IMR-90 (cell line): ENCODE measurements around the gene FAM151B. TPM values are rescaled to one million over a fixed set of nuclear protein-coding genes. Genes with fewer than 3 reads are reported as not detected.

Experiments
- ATAC-seq: fragments of 200-7000 bp; cut with Tn5 transposase; 2 replicates; pipeline ENCODE4 v1.9.1; 2020; ENCODE audit warnings: low read depth, mild to moderate bottlenecking, moderate library complexity
- BruUV-seq: library from RNA; stranded (reverse); fragments of 400-500 nt; replicated peaks from 2 replicates; lab custom pipeline; 2021; lab: Mats Ljungman, UMichigan
- CTCF ChIA-PET: fragments of 300-600 bp; formaldehyde crosslinking; extraction: SDS; loops from one replicate; lab custom pipeline; 2021; ENCODE audit warnings: antibody characterized with exemption; lab: Yijun Ruan, JAX
- POLR2A ChIA-PET: fragments of 300-600 bp; sonication (Branson Sonifier 250); formaldehyde crosslinking; loops from one replicate; lab custom pipeline; 2022; ENCODE audit warnings: antibody characterized with exemption; ENCODE audit not compliant: unreplicated experiment; lab: Charles Lee
- DNase-seq: peaks from one replicate; pipeline ENCODE4 v3.0.0; 2013
- H2AFZ ChIP-seq: replicated peaks from 2 replicates; pipeline ENCODE3; 2013; ENCODE audit warnings: low read length, mild to moderate bottlenecking; ENCODE audit not compliant: poor library complexity
- H2AK5ac ChIP-seq: 2 replicates; pipeline ENCODE4 v1.6.1; 2013; ENCODE audit warnings: low read depth, low read length, inconsistent platforms
- H2AK9ac ChIP-seq: replicated peaks from 2 replicates; pipeline ENCODE3; 2013; ENCODE audit warnings: mild to moderate bottlenecking, low read depth, low read length, moderate library complexity; ENCODE audit not compliant: poor library complexity
- H2BK120ac ChIP-seq: 2 replicates; pipeline ENCODE4 v1.6.1; 2013; ENCODE audit warnings: low read depth, low read length, inconsistent platforms
- H2BK15ac ChIP-seq: 3 replicates; pipeline ENCODE4 v1.6.1; 2013; ENCODE audit warnings: low read depth, low read length, inconsistent platforms
- H2BK20ac ChIP-seq: 2 replicates; pipeline ENCODE4 v1.6.1; 2013; ENCODE audit warnings: low read depth, mild to moderate bottlenecking, inconsistent platforms, low read length, moderate library complexity
- H2BK5ac ChIP-seq: 2 replicates; pipeline ENCODE4 v1.6.1; 2013; ENCODE audit warnings: mild to moderate bottlenecking, low read depth, low read length, inconsistent platforms; ENCODE audit not compliant: poor library complexity, severe bottlenecking
- H3K14ac ChIP-seq: replicated peaks from 2 replicates; pipeline ENCODE4 v1.6.1; 2013; ENCODE audit warnings: low read depth, low read length, inconsistent platforms
- H3K18ac ChIP-seq: 2 replicates; pipeline ENCODE4 v1.6.1; 2013; ENCODE audit warnings: low read depth, low read length, control low read depth
- H3K23ac ChIP-seq: 2 replicates; pipeline ENCODE4 v1.6.1; 2013; ENCODE audit warnings: low read depth, low read length, inconsistent platforms
- H3K27ac ChIP-seq: 2 replicates; pipeline ENCODE4 v1.5.1; 2013; ENCODE audit warnings: mild to moderate bottlenecking, control low read depth, low read length; ENCODE audit not compliant: insufficient read depth
- H3K27me3 ChIP-seq: 2 replicates; pipeline ENCODE4 v1.6.1; 2013; ENCODE audit warnings: low read length; ENCODE audit not compliant: control insufficient read depth, insufficient read depth
- H3K36me3 ChIP-seq: 2 replicates; pipeline ENCODE4 v1.6.1; 2013; ENCODE audit warnings: low read length, mixed read lengths; ENCODE audit not compliant: control insufficient read depth, insufficient read depth
- H3K4ac ChIP-seq: 2 replicates; pipeline ENCODE4 v1.6.1; 2013; ENCODE audit warnings: low read depth, low read length, inconsistent platforms
- H3K4me1 ChIP-seq: 2 replicates; pipeline ENCODE4 v1.6.1; 2013; ENCODE audit warnings: low read length, mixed read lengths; ENCODE audit not compliant: control insufficient read depth, insufficient read depth
- H3K4me2 ChIP-seq: 2 replicates; pipeline ENCODE4 v1.6.1; 2013; ENCODE audit warnings: low read depth, mild to moderate bottlenecking, control low read depth, low read length, moderate library complexity
- H3K4me3 ChIP-seq: 2 replicates; pipeline ENCODE4 v1.5.1; 2013; ENCODE audit warnings: low read depth, mild to moderate bottlenecking, control low read depth, low read length, moderate library complexity; ENCODE audit not compliant: insufficient read depth
- H3K56ac ChIP-seq: 2 replicates; pipeline ENCODE4 v1.6.1; 2013; ENCODE audit warnings: low read length, inconsistent platforms; ENCODE audit not compliant: insufficient read depth; ENCODE audit errors: extremely low read depth
- H3K79me1 ChIP-seq, 2 experiments: 2 replicates each; pipeline ENCODE4 v1.6.1; 2013; ENCODE audit warnings: low read length in 2 of 2, inconsistent platforms in 1 of 2, low read depth in 1 of 2
- H3K9ac ChIP-seq: 2 replicates; pipeline ENCODE4 v1.6.1; 2013; ENCODE audit warnings: low read depth, low read length, control low read depth
- H3K9me1 ChIP-seq: 2 replicates; pipeline ENCODE4 v1.6.1; 2013; ENCODE audit warnings: low read length, inconsistent platforms; ENCODE audit not compliant: insufficient read depth
- H3K9me3 ChIP-seq: 2 replicates; pipeline ENCODE4 v1.6.1; 2013; ENCODE audit warnings: low read length; ENCODE audit not compliant: control insufficient read depth, insufficient read depth
- H4K20me1 ChIP-seq: 2 replicates; pipeline ENCODE4 v1.6.1; 2013; ENCODE audit warnings: low read length, inconsistent platforms; ENCODE audit not compliant: insufficient read depth
- H4K5ac ChIP-seq: 2 replicates; pipeline ENCODE4 v1.6.1; 2013; ENCODE audit warnings: mild to moderate bottlenecking, low read depth, low read length, control low read depth
- H4K8ac ChIP-seq, 2 experiments: 2 replicates each; pipeline ENCODE4 v1.6.1; 2013; ENCODE audit warnings: low read depth in 2 of 2, low read length in 2 of 2, control low read depth in 1 of 2, inconsistent platforms in 1 of 2
- H4K91ac ChIP-seq: 2 replicates; pipeline ENCODE4 v1.6.1; 2013; ENCODE audit warnings: low read depth, low read length, inconsistent platforms; ENCODE audit not compliant: insufficient read depth
- CEBPB ChIP-seq: IDR thresholded peaks from 2 replicates; pipeline ENCODE4 v1.6.1; 2012; ENCODE audit warnings: low read depth, low read length, improper control_type of control experiment
- CHD1 ChIP-seq: IDR thresholded peaks from 2 replicates; pipeline ENCODE4 v1.6.1; 2012; ENCODE audit warnings: low read depth, low read length, improper control_type of control experiment
- CTCF ChIP-seq: conservative IDR thresholded peaks from 2 replicates; pipeline ENCODE4 v1.5.1; 2012; ENCODE audit warnings: mild to moderate bottlenecking, low read depth, low read length, improper control_type of control experiment
- FOS ChIP-seq: fragments of 150-350 bp; IDR thresholded peaks from 2 replicates; pipeline ENCODE4 v1.6.1; 2016; ENCODE audit warnings: low read depth, low read length
- MAZ ChIP-seq: IDR thresholded peaks from 2 replicates; pipeline ENCODE4 v1.6.1; 2012; ENCODE audit warnings: low read depth, mild to moderate bottlenecking, low read length, improper control_type of control experiment, moderate library complexity, borderline replicate concordance
- MXI1 ChIP-seq: IDR thresholded peaks from 2 replicates; pipeline ENCODE4 v1.6.1; 2012; ENCODE audit warnings: low read depth, mild to moderate bottlenecking, low read length, moderate library complexity, borderline replicate concordance
- NFE2L2 ChIP-seq: fragments of 150-350 bp; IDR thresholded peaks from 2 replicates; pipeline ENCODE4 v1.6.1; 2016; ENCODE audit warnings: low read depth, mild to moderate bottlenecking, low read length
- POLR2A ChIP-seq: IDR thresholded peaks from 2 replicates; pipeline ENCODE4 v1.6.1; 2012; ENCODE audit warnings: mild to moderate bottlenecking, low read depth, low read length
- RAD21 ChIP-seq: IDR thresholded peaks from 2 replicates; pipeline ENCODE4 v1.6.1; 2012; ENCODE audit warnings: low read length, improper control_type of control experiment
- RCOR1 ChIP-seq: IDR thresholded peaks from 2 replicates; pipeline ENCODE4 v1.6.1; 2012; ENCODE audit warnings: mild to moderate bottlenecking, low read length, improper control_type of control experiment; ENCODE audit not compliant: insufficient replicate concordance
- RFX5 ChIP-seq: IDR thresholded peaks from 2 replicates; pipeline ENCODE4 v1.8.0; 2012; ENCODE audit warnings: low read depth, mild to moderate bottlenecking, low read length, moderate library complexity
- SMC3 ChIP-seq: fragments of 150-350 bp; IDR thresholded peaks from 2 replicates; pipeline ENCODE4 v1.6.1; 2016; ENCODE audit warnings: low read depth, mild to moderate bottlenecking, antibody characterized with exemption, low read length, moderate library complexity
- WGBS, 2 experiments: methylation state at CpG; one replicate each; pipeline versions ENCODE4 v1.1.5 to v1.1.7; 2013; ENCODE audit warnings: missing lambda C conversion rate in 2 of 2; ENCODE audit not compliant: insufficient read length in 1 of 2; ENCODE audit errors: extremely low coverage in 2 of 2; 5-methylcytosine and 5-hydroxymethylcytosine counted together
- dilution Hi-C: fragments of 300-500 bp; cut with HindIII; formaldehyde crosslinking; loops from one replicate; pipeline ENCODE4 v1.14.3; 2018; ENCODE audit warnings: low sequenced_read_pairs; ENCODE audit not compliant: unreplicated experiment
- in situ Hi-C: fragments of 300-500 bp; cut with MboI; formaldehyde crosslinking; loops from 3 replicates; pipeline ENCODE4 v1.14.3; 2019; ENCODE audit warnings: low sequenced_read_pairs, inconsistent platforms, mixed read lengths
- intact Hi-C: fragments of 100-400 bp; cut with micrococcal nuclease; formaldehyde crosslinking; loops from 2 replicates; pipeline ENCODE4 v1.10.0; 2022
- polyA plus RNA-seq, 3 experiments: library from polyadenylated mRNA; depleted of rRNA; stranded (reverse); fragments of >200 nt; gene quantifications; 2 replicates each; pipeline ENCODE4 v1.2.3, GENCODE V29; 2012; ENCODE audit warnings: low replicate concordance in 1 of 3
- total RNA-seq: library from RNA; depleted of rRNA; stranded (reverse); fragments of >200 nt; gene quantifications from 2 replicates; pipeline ENCODE4 v1.2.3, GENCODE V29; 2012
- TF ChIP-seq, protein P1 (sequence below): fragments of 150-350 bp; IDR thresholded peaks from 2 replicates; pipeline ENCODE4 v1.6.1; 2017; ENCODE audit warnings: mild to moderate bottlenecking, antibody characterized with exemption, low read length, low read depth

The FAM151B gene
- total and polyA plus RNA-seq, 2 of the 4 experiments (the other 2 are of a cell fraction) = 1.0 to 2.9 TPM

- H3K4ac ChIP-seq = no peak overlapping the region
- no peak overlapping the region for H3K56ac ChIP-seq
- H3K9me1 ChIP-seq = no peaks in the 10 kb centered on the region
- ChIA-PET CTCF (no interaction called here), POLR2A (no interaction called here)
- no peak overlapping the region for H3K14ac ChIP-seq
- TF ChIP-seq POLR2A (no peak), FOS (no peak), RAD21 (no peak), MAZ (no peak), MXI1 (no peak), SMC3 (no peak), CEBPB (no peak), CTCF (no peak), RCOR1 (no peak), CHD1 (no peak), NFE2L2 (no peak), RFX5 (no peak)
- TF ChIP-seq, protein P1, sequence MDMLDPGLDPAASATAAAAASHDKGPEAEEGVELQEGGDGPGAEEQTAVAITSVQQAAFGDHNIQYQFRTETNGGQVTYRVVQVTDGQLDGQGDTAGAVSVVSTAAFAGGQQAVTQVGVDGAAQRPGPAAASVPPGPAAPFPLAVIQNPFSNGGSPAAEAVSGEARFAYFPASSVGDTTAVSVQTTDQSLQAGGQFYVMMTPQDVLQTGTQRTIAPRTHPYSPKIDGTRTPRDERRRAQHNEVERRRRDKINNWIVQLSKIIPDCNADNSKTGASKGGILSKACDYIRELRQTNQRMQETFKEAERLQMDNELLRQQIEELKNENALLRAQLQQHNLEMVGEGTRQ = no peak
- no peaks in the 10 kb centered on the region for H3K4me1 ChIP-seq
- H3K27ac ChIP-seq = no peak overlapping the region
- H3K23ac ChIP-seq = no peak overlapping the region
- no peak overlapping the region for H2BK20ac ChIP-seq
- no peak overlapping the region for H2AK5ac ChIP-seq
- H3K9me3 ChIP-seq = no peaks in the 10 kb centered on the region
- dilution Hi-C loops = no loop called here
- no peak overlapping the region for H2BK15ac ChIP-seq
- H2AK9ac ChIP-seq = no peak overlapping the region
- intact Hi-C loops = no loop called here
- no peak overlapping the region for H3K4me2 ChIP-seq
- in situ Hi-C loops = no loop called here
- no peak for DNase-seq
- H4K5ac ChIP-seq = no peak overlapping the region
- no peak overlapping the region for H3K4me3 ChIP-seq
- no peak overlapping the region for H2BK5ac ChIP-seq
- H3K18ac ChIP-seq = no peak overlapping the region
- H4K91ac ChIP-seq = no peak overlapping the region
- no CpG with 5 or more reads among the region's 5 CpGs for WGBS, 2 experiments
- H4K8ac ChIP-seq = no peak overlapping the region
- H3K79me1 ChIP-seq = no peaks in the 10 kb centered on the region
- no peaks in the 10 kb centered on the region for H4K20me1 ChIP-seq
- H3K27me3 ChIP-seq = no peaks in the 10 kb centered on the region
- no peaks in the 10 kb centered on the region for H3K36me3 ChIP-seq
- no peak overlapping the region for H2AFZ ChIP-seq
- no peak for ATAC-seq
- H3K9ac ChIP-seq = no peak overlapping the region
- no peak overlapping the region for H2BK120ac ChIP-seq
- no TSS peak for BruUV-seq
These were observed 102.9 kb downstream of the FAM151B start for GRCh38 chr5:80590766-80591165.
